GM21723 (cell line): Measurements from ENCODE around the gene ANO1.
"Not testable (repeated sequence)": the region's sequence is repeated elsewhere in the genome, so short reads cannot be mapped to it uniquely, and the experiment has no call there.

Experiments
- ATAC-seq: cut with Tn5 transposase; IDR thresholded peaks from one replicate; pipeline ENCODE4 v1.9.1; 2021; ENCODE audit warnings: mild to moderate bottlenecking, moderate library complexity; ENCODE audit not compliant: unreplicated experiment

ANO1 gene

GRCh38 chr11:70078095-70078780 lies at the start of gene ANO1:
ANO1 (plus strand) TSS chr11:70078317; CDS start chr11:70078607, 290 bp downstream.
- no peak for ATAC-seq

GRCh38 chr11:70029115-70029860 lies 48.8 kb upstream of the ANO1 start:
- ATAC-seq: no peak

- no peak for ATAC-seq
These were observed 48.2 kb upstream of the ANO1 start for GRCh38 chr11:70029861-70030380.

GRCh38 chr11:70030412-70030811 lies 47.7 kb upstream of the ANO1 start:
- ATAC-seq: no peak

GRCh38 chr11:70031631-70032469 lies 46.3 kb upstream of the ANO1 start:
- ATAC-seq: no peak

- ATAC-seq: no peak
These were observed 45.7 kb upstream of the ANO1 start for GRCh38 chr11:70032470-70032795.

- ATAC-seq: no peak
These were observed 45.0 kb upstream of the ANO1 start for GRCh38 chr11:70032943-70033710.

- ATAC-seq: no peak
These were observed 44.4 kb upstream of the ANO1 start for GRCh38 chr11:70033711-70034070.

DNA sequence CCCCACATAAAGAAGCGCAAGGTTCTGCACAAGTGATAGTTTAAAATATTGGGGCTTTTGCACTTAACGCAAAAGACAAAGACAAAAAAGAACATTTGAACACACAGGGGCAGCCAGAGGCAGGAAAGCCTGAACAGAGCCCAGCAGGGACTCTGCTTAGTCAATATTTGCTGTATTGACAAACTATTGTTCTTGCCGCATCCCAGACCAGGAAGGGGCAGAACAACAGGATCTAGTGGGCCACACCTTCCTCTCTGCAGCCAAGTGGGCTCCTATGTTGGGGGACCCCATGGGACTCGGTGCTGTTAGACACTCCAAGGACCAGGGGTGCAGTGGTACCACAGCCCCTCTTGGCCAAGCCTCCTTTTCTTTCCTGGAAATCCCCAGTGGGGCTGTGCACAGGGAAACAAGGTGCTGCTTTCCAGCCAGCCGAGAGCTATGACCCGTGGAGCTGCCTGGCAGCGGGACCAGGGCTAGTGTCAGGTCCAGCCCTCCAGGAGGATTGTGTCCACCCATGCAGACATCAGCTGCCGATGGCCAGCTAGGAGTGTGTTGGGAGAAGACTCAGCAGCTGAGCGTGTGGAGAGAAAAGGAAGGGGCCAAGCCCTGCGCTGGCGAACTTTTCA lies 43.3 kb upstream of the ANO1 start:
- ATAC-seq: no peak

DNA sequence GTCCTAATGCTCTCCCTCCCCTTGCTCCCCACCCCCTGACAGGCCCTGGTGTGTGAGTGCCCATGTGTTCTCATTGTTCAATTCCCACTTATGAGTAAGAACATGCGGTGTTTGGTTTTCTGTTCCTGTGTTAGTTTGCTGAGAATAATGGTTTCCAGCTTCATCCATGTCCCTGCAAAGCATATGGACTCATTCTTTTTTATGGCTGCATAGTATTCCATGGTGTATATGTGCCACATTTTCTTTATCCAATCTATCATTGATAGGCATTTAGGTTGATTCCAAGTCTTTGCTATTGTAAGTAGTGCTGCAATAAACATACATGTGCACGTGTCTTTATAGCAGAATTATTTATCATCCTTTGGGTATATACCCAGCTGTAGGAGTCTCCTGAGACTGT lies 42.5 kb upstream of the ANO1 start:
- ATAC-seq: not testable (repeated sequence)

GRCh38 chr11:70036971-70037882 lies 40.9 kb upstream of the ANO1 start:
- no peak for ATAC-seq

DNA sequence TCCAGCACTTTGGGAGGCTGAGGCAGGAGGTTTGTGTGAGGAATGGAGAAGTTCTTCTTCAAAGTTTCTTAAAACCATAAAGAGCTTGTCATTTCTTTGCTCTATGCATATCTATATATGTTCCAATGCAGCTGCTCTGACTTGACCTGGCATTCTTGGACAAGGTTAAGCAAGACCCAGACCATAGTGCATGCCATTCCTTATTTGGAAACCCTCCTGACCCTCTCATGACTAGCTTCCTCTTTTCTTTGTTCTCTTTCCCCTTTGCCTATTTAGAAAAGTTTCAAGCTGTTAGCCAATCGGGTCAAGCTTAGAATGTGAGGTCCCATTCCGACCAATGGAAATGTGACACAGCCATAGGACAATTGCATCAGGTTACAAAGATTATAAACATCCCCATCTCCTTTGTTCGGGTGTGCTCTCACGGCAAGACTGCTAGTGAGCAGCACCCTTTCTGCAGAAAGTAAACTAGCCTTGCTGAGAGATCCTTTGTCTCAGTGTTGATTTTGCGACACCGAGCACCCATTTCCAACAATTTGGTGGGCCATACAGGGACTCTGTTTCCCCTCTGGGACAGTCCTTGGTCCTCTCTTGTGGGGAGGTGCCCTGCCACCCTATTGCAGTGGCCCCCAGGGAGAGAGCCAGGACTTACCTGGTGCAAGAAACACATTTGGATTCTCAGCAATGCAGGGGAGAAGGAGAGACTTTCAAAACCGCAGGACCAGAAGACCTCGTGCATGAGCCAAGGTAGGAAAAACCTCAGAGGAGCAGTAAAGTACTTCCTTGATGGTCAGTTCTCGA lies 39.9 kb upstream of the ANO1 start:
- no peak for ATAC-seq

DNA sequence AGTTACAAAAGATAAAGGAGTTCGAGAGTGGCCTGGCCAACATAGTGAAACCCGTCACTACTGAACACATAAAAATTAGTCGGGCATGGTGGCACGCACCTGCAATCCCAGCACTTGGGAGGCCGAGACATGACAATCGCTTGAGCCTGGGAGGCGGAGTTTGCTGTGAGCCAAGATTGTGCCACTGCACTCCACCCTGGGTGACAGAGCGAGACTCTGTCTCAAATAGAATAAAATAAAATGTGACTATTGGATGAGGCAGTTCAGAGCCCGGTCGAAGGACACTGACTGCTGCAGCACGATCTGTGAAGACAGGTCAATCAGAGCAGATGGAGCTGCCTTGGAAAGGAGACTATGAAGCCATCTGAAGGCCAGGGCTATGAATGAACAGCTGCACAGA lies 37.7 kb upstream of the ANO1 start:
- no peak for ATAC-seq

GRCh38 chr11:70040869-70041501 lies 37.1 kb upstream of the ANO1 start:
- ATAC-seq: no peak

- ATAC-seq: no peak
These were observed 34.6 kb upstream of the ANO1 start for GRCh38 chr11:70043482-70043881.

- ATAC-seq: no peak
These were observed 32.0 kb upstream of the ANO1 start for GRCh38 chr11:70046089-70046488.

DNA sequence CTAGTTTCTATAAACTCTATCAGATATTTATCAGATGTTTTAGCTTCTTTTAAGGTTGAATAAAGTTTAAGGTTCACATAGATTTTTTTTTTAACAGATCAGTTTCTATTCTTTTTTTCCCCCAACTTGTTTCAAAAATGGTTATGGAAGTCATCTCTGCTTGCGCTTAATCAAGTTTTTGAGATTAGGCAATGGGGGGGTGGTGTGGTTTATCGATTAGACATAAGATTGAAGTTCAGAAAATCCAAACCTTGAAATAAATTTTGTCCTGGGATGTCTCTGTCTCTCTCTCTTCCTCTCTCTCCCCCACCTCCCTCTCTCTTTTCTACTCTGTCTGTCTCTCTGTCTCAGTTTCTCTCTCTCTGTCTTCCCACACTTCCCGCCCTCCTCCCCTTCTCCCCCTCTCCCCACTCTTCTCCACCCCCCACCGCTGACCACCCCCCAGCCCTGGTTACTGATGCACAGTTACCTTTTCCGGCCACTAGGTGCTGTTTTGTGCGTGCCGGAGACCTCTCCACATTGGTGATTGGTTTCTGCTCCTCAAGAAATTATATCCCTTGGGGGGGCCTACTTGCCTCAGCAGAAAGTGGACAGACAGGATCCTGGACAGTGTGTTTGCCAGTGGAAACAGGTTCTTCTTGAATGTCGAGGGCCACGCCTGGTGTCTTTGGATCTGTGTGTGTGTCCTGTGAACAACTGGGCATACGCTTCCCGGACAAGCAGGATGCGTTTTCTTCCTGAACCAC lies 29.7 kb upstream of the ANO1 start:
- no peak for ATAC-seq
